Metanephros (tissue), 2 donors: ENCODE measurements around the gene CNOT9. TPM values are rescaled to one million over a fixed set of nuclear protein-coding genes. Genes with fewer than 3 reads are reported as not detected.

Experiments
- small RNA-seq: library from RNA; depleted of rRNA; stranded (forward); fragments of <200 nt; gene quantifications from one replicate; pipeline ENCODE3, GENCODE V24; 2014; ENCODE audit warnings: low replicate concordance
- total RNA-seq: library from RNA; depleted of rRNA; stranded (reverse); fragments of >200 nt; gene quantifications from one replicate; pipeline ENCODE4 v1.2.3, GENCODE V29; 2014

The CNOT9 gene, protein sequence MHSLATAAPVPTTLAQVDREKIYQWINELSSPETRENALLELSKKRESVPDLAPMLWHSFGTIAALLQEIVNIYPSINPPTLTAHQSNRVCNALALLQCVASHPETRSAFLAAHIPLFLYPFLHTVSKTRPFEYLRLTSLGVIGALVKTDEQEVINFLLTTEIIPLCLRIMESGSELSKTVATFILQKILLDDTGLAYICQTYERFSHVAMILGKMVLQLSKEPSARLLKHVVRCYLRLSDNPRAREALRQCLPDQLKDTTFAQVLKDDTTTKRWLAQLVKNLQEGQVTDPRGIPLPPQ
- 35.9 TPM for total RNA-seq

GRCh38 chr2:218568190-218569037, at the start of gene CNOT9, which contains the start of gene USP37:
Gene CNOT9 (plus strand): TSS chr2:218568839. CDS start chr2:218568955, 116 bp downstream.
Gene USP37 (minus strand): TSS chr2:218568351. CDS start chr2:218558653, 9,698 bp downstream.

GRCh38 chr2:218607436-218608115, 38.9 kb downstream of the CNOT9 start, which contains the start of gene PLCD4:
Gene PLCD4 (plus strand): TSS chr2:218607899. CDS start chr2:218615740, 7,841 bp downstream.

Small RNA genes within 50 kb of the gene (small RNA-seq; reads per million reads assigned to genes)
- not detected for gene RNU6-136P

Other genes starting within 250 kb of the CNOT9 start
- 4.0 TPM for gene CATIP, start 212.0 kb upstream of the CNOT9 start, total RNA-seq
- gene SLC11A1, start 186.6 kb upstream of the CNOT9 start, total RNA-seq, result 15.5 TPM
- gene CTDSP1, start 169.0 kb upstream of the CNOT9 start, total RNA-seq, result 126 TPM
- gene VIL1, start 149.7 kb upstream of the CNOT9 start, total RNA-seq, result 12.6 TPM
- 19.6 TPM for gene USP37, start 488 bp upstream of the CNOT9 start, total RNA-seq
- 6.7 TPM for gene PLCD4, start 39.1 kb downstream of the CNOT9 start, total RNA-seq
- gene ZNF142, start 90.8 kb downstream of the CNOT9 start, total RNA-seq, result 16.7 TPM
- gene BCS1L, start 90.8 kb downstream of the CNOT9 start, total RNA-seq, result 27.1 TPM
- 21.0 TPM for gene RNF25, start 103.2 kb downstream of the CNOT9 start, total RNA-seq
- 62.8 TPM for gene STK36, start 103.2 kb downstream of the CNOT9 start, total RNA-seq
- 23.1 TPM for gene TTLL4, start 142.0 kb downstream of the CNOT9 start, total RNA-seq
- gene CYP27A1, start 213.3 kb downstream of the CNOT9 start, total RNA-seq, result 45.4 TPM